SJSA1 (cell line): Measurements from ENCODE around the gene UBE2L3. TPM values are rescaled to one million over a fixed set of nuclear protein-coding genes. Genes with fewer than 3 reads are reported as not detected.
"Not testable (repeated sequence)": the region's sequence is repeated elsewhere in the genome, so short reads cannot be mapped to it uniquely, and the experiment has no call there.

ENCODE experiments used
- DNase-seq, 2 experiments: peaks; one replicate each; pipeline ENCODE4 v3.0.0-alpha.2; 2015 to 2020; ENCODE audit warnings: low spot score in 2 of 2, low read depth in 1 of 2
- H3K27ac ChIP-seq: fragments of 250-450 bp; sonication (Bioruptor Pico); 2 replicates; pipeline ENCODE4 v1.5.1; 2020; ENCODE audit warnings: mild to moderate bottlenecking, moderate library complexity
- H3K27me3 ChIP-seq: fragments of 250-450 bp; sonication (Bioruptor Pico); replicated peaks from 2 replicates; pipeline ENCODE4 v1.5.1; 2020; ENCODE audit warnings: mild to moderate bottlenecking, moderate library complexity
- H3K36me3 ChIP-seq: fragments of 250-450 bp; sonication (Bioruptor Pico); 2 replicates; pipeline ENCODE4 v1.5.1; 2020; ENCODE audit warnings: mild to moderate bottlenecking
- H3K4me1 ChIP-seq: fragments of 250-450 bp; sonication (Bioruptor Pico); replicated peaks from 2 replicates; pipeline ENCODE4 v1.6.1; 2021; ENCODE audit warnings: mild to moderate bottlenecking
- H3K4me3 ChIP-seq: fragments of 250-450 bp; sonication (Bioruptor Pico); 2 replicates; pipeline ENCODE4 v1.5.1; 2020; ENCODE audit warnings: mild to moderate bottlenecking
- H3K9me3 ChIP-seq: fragments of 250-450 bp; sonication (Bioruptor Pico); replicated peaks from 2 replicates; pipeline ENCODE4 v1.5.1; 2020; ENCODE audit warnings: mild to moderate bottlenecking
- total RNA-seq: library from RNA; depleted of rRNA; stranded (reverse); fragments of >200 nt; shearing (Covaris generic); gene quantifications from 2 replicates; pipeline ENCODE4 v1.2.3, GENCODE V29; 2014; rRNA removed

UBE2L3 gene
- total RNA-seq, result 79.5 and 94.3 TPM in 2 replicates

DNA sequence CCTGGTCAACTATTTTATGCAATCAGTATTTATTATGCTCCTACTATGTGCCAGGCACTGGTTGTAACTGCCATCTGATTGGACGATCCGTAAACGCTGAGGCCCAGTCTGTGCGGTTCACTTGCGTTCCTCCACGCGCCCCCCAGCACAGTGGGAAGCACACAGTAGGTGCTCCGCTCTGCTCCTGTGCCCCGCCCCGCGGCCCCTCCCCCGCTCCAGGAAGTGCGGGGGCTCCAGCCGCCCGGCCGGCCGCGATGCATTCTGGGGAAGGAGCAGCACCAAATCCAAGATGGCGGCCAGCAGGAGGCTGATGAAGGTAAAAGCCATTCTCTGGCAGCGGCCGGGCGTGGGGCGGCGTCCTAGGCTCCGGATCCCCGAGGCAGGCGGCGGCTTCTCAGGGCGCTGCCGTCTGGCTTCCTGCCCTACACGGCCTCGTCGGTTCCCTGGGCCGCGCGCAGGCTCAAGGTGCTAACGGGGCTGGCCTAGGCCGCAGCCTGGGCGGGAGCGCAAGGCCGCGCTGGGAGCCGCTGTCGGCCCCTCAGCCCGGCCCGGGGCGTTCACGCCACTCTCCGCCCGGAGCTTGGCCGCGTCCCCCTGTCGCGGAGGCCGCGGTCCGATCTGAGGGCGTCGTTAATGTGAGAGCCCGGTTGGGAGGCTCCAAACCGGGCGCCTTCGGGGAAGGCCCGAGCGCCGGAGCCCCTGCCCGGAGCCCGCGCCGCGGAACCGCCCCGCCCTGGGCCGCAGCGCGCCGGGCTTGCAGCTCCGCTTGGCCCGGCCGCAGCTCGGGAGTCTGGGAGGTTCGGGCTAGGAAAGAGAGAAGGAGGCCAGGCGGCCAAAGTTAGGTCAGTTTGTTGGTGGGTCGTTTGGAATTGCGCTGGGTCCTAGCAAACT lies at the start of gene UBE2L3:
UBE2L3 (plus strand) TSS at position 259 of the 891 bp plus-strand sequence; CDS start at position 290, 31 bp downstream.
- H3K36me3 ChIP-seq, result peaks cover 43% of the 10 kb centered on the region
- H3K27ac ChIP-seq, result peak within 1 kb of the TSS; percentile 92

DNA sequence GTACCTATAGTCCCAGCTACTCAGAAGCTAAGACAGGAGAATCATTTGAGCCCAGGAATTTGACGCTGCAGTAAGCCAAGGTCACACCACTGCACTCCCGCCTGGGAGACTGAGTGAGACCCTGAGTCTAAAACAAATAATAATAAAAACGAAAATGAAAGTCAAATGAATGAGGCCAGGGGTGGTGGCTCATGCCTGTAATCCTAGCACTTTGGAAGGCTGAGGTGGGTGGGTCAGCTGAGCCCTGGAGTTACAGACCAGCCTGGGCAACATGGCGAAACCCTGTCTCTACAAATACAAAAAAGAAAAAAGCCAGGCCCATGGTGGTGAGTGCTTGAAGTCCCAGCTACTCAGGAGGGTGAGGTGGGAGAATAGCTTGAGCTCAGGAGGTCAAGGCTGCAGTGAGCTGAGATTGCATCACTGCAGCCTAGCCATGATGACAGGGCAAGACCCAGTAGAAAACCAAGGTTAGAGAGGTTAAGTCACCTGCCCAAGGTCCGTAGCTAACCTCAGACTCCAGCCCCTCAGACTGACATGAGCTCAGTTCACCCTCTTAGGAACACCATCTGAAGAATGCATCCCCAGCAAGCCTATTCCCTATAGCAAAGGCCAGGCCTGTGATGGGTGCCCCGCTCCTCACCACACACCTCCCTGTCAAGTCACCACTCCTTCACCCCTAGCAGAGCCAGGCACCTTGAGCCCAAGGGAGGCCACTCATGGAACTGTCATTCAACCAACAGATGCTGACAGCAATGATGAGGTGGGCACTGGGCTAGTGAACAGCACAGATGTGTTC lies 40.6 kb upstream of the UBE2L3 start:
- H3K4me1 ChIP-seq, DNase-seq, H3K27ac ChIP-seq, H3K4me3 ChIP-seq, H3K9me3 ChIP-seq, H3K36me3 ChIP-seq, H3K27me3 ChIP-seq: not testable (repeated sequence)

More for the DNA sequence above, at the start of gene UBE2L3:
- peak; percentile 86 to 87 for DNase-seq
- H3K27me3 ChIP-seq, result no peaks in the 10 kb centered on the region
- H3K9me3 ChIP-seq, result no peaks in the 10 kb centered on the region
- H3K4me1 ChIP-seq, result peaks cover 17% of the 10 kb centered on the region
- peak within 1 kb of the TSS; percentile 99 for H3K4me3 ChIP-seq

DNA sequence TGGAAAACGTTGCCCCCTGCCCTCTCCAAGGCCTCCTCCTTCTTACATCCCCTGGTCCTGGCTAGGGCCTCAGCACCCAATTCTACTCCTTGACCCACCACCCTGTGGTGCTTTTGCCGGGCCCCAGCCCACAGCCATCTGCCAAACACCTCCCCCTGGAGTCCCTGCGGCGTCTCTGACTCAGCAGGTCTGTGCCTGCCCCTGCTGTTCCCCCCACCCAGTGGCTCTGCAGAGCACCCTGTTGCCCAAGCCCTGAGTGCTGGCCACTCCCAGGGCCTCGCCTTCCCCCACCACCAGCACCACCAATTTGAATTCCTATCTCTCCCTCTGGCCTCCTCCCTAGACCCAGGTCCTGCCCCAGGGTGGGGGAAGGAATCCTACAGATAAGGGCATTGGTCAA lies 36.0 kb upstream of the UBE2L3 start:
- not testable (repeated sequence) for H3K9me3 ChIP-seq, H3K4me1 ChIP-seq, H3K4me3 ChIP-seq, H3K27ac ChIP-seq, DNase-seq, H3K27me3 ChIP-seq, H3K36me3 ChIP-seq

DNA sequence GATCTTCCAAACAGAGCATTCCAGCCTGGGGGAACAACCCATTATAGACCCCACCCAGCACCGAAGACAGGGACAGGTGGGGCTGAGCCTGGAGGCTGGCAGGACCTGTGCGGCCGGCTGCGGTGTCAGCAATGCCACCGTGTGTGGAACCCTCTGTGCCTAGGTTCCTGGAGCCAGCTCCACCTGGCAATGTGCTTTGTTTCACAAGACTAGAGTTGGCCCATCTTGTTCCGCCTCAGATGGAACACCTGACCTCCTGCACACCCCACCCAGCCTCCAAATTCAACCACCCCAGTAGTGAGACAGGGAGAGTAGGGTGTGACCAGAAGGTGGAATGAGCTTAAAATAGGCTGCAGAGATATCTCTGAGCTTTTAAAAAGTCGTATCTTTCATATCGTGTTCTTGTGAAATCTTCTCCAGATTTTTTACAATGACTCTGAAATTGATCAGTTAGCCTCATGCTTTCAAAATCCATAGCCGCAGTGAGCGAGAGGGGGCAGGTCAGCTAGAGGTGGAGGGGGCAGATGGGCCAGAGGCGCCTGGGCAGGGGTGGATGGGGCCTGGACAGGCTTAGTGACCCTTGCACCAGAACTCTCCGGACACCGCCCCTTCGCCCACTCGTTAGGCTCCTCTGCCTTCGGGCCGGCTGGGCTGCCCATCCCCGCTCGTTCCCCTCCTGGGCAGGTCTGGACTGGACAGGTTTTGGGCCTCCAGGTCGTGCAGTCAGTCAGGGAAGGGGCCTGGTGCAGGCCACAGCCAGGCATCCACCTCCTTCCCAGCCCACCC lies 34.5 kb upstream of the UBE2L3 start:
- not testable (repeated sequence) for H3K4me1 ChIP-seq, H3K27me3 ChIP-seq, H3K36me3 ChIP-seq, H3K27ac ChIP-seq, DNase-seq, H3K9me3 ChIP-seq, H3K4me3 ChIP-seq

DNA sequence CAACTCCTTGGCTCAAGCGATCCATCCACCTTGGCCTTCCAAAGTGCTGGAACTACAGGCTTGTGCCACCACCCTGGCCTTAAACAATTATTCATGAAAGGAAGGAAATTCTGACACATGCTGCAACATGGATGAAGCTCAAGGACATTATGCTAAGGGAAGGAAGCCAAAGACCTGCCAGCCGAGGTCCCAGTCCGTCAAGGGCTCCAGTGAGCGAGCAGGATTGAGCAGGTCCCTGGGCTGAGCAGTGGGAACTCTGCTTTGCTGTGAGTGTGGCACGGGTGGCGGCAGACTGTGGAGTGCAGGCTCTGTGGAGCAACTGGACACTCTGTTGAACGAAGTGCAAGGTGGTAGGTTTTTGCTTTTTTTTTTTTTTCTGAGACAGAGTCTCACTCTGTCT lies 27.7 kb upstream of the UBE2L3 start:
- not testable (repeated sequence) for H3K36me3 ChIP-seq, H3K27ac ChIP-seq, H3K4me3 ChIP-seq, H3K9me3 ChIP-seq, H3K27me3 ChIP-seq, H3K4me1 ChIP-seq, DNase-seq

DNA sequence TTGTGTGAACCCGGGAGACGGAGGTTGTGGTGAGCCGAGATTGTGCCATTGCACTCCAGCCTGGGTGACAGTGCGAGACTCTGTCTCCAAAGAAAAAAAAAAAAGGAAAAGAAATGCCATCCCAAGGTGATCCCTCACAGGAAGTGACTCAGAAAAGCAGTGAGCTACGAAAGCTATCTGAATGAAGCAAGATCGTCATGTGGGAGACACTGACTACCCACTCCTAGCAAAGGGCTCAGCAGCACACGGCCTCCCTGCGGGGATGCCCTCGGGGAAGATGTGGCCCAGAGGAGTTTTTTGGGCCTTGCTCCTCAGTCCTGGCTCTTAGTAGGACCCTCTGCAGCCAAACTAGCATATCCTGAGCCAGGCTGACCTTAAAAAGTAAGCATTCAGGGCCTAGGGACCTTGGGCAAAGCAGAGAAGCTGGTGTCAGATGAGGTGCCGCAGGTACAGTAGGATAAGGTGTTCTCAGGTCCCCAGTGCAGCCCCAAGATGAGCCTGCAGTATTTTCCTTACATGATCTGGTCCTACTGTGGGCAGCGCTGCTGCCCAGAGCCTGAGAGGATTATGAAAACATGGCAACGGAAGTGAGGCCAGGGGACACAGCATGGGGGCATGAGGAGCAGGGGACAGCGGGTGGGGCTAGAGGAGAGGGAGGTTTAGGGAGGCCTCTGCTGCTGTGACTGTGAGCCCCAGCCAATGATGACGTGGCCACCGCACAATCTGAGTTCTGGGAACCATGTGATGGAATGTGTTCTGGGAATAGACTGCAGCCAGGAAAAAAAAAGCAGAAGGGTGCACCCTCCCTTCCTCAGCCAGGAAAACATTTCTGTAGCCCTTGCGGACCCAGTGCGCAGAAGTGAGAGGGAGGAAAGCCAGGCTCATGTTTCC lies 22.8 kb upstream of the UBE2L3 start:
- not testable (repeated sequence) for DNase-seq, H3K9me3 ChIP-seq, H3K36me3 ChIP-seq, H3K4me3 ChIP-seq, H3K27ac ChIP-seq, H3K27me3 ChIP-seq, H3K4me1 ChIP-seq

DNA sequence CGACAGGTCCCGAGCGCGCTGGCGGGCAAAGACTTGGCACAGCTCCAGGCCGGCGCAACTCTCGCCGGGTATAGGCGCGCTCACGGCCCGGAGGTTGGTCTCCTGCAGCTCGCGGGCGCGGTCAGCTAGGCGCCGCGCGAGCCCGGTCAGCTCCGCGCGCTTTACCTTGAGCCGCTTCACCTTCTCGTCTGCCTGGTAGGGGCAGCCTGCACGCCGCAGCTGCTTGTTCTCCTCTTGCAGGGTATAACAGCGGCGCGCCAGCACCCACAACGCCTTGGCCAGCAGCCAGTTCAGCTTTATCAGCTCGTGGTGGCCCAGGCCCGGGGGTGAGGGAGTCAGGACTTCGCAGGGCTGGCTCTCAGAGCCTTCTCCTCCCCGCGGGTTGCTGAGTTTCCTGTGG lies 18.0 kb upstream of the UBE2L3 start:
- DNase-seq, H3K27ac ChIP-seq, H3K36me3 ChIP-seq, H3K9me3 ChIP-seq, H3K27me3 ChIP-seq, H3K4me3 ChIP-seq, H3K4me1 ChIP-seq: not testable (repeated sequence)

DNA sequence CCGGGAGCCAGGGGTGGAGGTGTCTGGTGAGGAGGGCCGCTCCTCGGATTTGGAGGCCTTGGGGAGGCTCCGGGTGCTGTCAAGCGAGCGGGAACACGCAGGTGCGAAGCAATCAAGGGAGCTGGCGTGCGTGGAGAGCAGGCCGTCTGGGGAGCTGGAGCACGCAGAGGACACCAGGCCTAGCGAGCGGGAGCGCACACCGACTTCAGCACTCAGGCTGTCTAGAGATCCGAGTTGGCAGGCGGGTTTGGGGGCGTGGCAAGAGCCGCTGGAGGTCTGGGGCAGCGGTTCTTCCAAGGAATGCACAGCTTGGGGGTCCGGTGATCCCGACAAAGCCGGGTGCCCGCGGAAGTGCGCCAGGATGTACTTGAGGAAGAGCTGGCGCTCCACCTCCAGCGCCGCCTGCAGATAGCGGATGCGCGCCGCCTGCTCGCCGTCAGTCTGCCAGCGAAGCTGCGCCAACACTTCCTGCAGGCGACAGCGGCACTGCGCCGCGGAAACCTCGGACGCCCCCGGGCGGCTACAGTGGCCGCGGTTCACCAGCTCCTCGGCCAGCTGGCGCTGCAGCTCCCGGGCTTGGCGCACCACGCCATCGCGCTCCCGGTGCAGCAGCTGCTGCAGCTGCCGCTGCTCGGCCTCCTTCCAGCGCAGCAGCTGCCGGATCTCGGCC lies 17.4 kb upstream of the UBE2L3 start:
- H3K4me1 ChIP-seq, DNase-seq, H3K27me3 ChIP-seq, H3K4me3 ChIP-seq, H3K27ac ChIP-seq, H3K9me3 ChIP-seq, H3K36me3 ChIP-seq: not testable (repeated sequence)

DNA sequence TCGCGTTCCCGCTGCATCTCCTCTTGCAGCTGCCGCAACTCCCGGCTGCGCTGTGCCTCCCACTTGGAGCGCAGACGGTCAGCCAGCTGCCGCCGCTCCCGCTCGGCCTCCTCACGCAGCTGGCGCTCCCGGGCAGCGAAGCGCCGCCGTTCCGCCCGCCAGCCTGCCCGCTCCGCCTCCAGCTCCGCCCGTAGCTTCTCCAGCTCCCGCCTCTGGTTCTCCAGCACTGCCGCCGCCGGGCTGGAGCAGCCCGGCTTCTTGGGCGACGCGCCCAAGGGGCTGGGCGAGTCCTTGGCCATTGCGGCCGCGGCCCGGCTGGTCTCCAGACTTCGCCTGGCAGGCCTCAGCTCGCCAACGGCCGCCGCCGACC lies 16.9 kb upstream of the UBE2L3 start:
- H3K4me1 ChIP-seq, H3K9me3 ChIP-seq, H3K27me3 ChIP-seq, H3K27ac ChIP-seq, H3K36me3 ChIP-seq, H3K4me3 ChIP-seq, DNase-seq: not testable (repeated sequence)

DNA sequence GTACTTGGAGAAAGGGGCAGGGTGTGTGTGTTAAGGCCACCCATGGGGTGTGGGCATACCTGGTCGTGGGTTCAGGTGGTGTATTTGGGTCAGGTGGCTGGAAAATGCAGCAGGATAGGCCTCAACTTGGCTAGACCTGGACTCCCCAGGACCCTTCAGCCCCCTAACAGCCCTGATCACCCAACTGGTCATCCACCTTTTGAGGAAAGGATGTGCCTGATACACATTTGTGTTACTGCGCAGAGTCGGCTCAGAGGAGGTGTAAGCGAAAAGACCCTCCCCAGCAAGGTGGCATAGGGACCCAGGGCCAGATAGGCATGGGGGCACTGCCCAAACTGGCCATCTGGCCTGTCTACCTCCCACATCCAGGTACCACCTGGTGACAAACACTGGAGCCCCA lies 16.2 kb upstream of the UBE2L3 start, which contains the start of gene RIMBP3C:
RIMBP3C (minus strand) TSS at position 101 of the 400 bp plus-strand sequence. CDS start 485 bp downstream, outside the sequence.
- not testable (repeated sequence) for H3K27ac ChIP-seq, H3K4me1 ChIP-seq, H3K36me3 ChIP-seq, H3K27me3 ChIP-seq, DNase-seq, H3K9me3 ChIP-seq, H3K4me3 ChIP-seq

DNA sequence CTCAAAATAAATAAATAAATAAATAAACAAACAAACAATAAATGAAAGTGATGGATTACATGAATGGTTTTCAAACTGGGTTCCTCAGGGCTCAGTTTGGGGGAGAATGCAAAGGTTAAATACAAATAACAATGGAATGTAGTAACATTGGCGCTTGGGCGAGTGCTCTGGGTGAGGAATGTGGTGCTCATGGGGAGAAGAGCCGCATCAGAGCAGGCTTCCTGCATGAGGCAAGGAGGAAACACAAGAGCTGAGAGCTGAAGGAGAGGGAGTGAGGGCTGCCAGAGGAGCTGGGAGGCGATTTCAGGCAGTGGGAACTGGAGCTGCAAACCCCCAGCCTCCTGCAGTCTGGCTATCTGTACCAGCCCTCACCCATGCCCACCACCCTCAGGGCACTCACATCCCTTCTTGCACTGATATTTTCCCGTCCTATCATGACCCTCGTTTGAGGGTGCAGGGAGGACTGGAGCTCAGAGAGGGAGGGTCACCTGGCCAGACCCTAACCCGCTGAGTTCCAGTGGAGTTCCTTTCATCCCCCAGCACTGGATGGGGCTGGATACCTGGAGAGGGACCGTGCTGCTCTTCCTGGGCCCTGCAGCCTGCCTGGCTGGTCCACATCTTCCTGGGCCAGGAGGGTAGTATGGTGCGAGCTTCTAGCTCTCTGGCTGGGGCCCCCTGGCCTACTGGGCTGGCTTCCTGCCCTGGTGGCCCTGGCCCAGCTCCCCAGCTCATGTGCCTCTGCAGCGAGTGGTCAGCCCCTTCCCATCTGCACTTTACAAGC lies 8.0 kb upstream of the UBE2L3 start:
- not testable (repeated sequence) for DNase-seq, H3K4me3 ChIP-seq, H3K27ac ChIP-seq, H3K36me3 ChIP-seq, H3K9me3 ChIP-seq, H3K27me3 ChIP-seq
- H3K4me1 ChIP-seq, result peaks cover 12% of the 10 kb centered on the region

DNA sequence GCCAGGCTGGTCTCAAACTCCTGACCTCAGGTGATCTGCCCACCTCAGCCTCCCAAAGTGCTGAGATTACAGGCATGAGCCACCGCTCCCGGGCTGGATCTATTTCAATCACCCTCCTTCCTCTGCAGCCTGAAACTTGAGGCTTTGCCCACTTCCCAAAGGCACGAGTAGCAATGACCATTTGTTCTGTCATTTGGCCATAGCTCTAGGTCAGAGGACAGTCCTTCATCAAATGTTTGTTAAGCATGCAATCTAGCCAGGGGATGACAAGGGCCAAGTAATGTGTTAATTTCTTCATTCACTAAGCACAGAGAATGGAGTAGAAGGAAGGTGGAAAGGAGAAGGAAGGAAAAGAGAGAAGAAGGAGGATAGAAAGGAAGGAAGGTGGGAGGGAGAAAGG lies 6.9 kb upstream of the UBE2L3 start:
- H3K4me3 ChIP-seq, H3K36me3 ChIP-seq: not testable (repeated sequence)

More for the DNA sequence above, 6.9 kb upstream of the UBE2L3 start:
- not testable (repeated sequence) for H3K9me3 ChIP-seq, H3K27ac ChIP-seq, H3K27me3 ChIP-seq, DNase-seq
- H3K4me1 ChIP-seq, result peaks cover 11% of the 10 kb centered on the region
